ENCODE measurements around the gene LCAT.

Gene LCAT

GRCh38 chr16:67909056-67909742 is 34.7 kb downstream of the LCAT start:
- no peak for DNase-seq (ENCODE audit: low read depth)

DNA sequence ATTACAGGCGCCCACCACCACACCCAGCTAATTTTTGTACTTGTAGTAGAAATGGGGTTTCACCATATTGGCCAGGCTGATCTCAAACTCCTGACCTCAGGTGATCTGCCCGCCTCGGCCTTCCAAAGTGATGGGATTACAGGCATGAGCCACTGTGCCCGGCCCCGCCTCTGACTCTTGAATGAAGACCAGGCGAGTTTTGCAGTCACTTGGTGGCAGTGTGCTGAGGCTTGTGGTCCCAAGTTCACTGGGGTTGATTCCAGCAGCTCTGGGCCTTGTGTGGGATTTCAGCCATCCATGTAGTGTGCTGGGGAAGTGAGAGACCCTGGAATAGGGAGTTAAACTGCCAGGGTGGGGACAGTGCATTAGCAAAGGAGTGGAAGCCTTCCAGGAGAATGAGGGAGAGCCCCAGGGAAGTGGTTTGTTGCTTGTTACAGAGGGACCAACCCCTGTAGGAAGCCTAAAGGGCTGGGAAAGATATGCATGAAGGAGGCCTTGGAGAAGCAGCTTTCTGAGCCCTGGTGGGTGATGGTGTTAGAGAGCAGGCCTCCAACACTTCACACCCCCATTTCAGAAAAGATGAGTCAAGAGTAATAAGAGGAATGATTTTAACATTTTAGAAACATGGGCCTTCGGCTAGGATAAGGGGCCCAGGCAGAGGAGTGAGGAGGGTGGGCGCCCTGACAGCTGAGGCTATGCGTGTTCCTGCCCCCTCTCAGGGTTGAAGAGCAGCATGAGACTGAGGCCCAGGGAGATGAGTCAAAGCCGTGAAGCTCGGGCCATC is 36.3 kb downstream of the LCAT start:
- DNase-seq (ENCODE audit: low read depth), result no peak

DNA sequence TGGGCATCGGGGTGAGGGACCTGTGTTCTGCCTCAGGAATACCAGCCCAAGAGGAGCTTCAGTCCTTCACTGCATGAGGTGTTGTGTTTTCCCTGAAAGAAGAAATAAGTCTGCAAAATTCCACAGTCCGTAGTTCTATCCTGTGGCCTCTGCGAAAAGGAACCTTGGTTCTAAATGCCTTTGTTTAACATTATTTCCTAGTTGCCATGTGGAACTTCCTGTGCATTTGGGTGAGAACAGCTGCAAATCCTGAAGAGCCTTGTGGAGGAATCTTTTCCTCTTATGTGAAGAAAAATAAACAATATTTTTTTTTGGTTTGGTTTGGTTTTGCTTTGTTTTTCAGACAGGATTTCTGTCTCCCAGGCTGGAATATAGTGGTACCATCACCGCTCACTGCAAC is 41.1 kb downstream of the LCAT start:
- DNase-seq (ENCODE audit: low read depth), result no peak

- no peak for DNase-seq (ENCODE audit: low read depth)
Observed at GRCh38 chr16:67901734-67902133, 42.2 kb downstream of the LCAT start.

- DNase-seq (ENCODE audit: low read depth), result no peak
Observed at GRCh38 chr16:67897231-67897630, 46.7 kb downstream of the LCAT start.

DNA sequence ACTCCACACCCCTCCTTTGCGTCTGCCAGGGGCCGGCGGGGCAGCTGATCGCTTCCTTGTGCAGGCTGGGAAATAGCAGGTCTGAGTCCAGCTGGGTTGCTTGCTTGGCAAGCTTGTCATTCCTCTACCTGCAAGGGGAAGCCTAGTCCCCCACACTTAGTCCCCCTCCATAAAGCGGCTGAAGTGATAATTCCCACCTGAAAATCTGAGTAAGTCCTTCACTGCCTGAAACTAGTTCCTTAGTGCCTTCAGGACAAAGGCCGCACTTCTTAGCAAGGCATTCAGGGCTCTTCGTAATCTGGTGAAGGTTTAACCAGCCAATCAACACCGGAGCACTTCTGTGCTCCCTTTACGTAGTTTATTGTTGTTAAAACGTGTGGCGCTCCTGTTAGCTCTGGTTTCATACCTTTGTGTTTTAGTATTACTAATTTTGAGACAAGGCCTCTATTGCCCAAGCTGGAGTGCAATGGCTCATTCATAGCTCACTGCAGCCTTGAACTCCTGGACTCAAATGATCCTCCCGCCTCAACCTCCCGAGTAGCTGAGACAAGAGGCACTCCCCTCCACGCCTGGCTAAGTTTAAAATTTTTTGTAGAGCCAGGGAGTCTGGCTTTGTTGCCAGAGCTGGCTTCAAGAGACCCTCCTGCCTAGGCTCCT is 50.0 kb downstream of the LCAT start:
- DNase-seq (ENCODE audit: low read depth), result no peak

GRCh38 chr16:67892899-67893742 is 50.8 kb downstream of the LCAT start, which contains the start of gene PSKH1:
Gene PSKH1 (plus strand): TSS chr16:67893254. CDS start chr16:67908750, 15,496 bp downstream.
- peak; percentile 87 for DNase-seq (ENCODE audit: low read depth)

DNA sequence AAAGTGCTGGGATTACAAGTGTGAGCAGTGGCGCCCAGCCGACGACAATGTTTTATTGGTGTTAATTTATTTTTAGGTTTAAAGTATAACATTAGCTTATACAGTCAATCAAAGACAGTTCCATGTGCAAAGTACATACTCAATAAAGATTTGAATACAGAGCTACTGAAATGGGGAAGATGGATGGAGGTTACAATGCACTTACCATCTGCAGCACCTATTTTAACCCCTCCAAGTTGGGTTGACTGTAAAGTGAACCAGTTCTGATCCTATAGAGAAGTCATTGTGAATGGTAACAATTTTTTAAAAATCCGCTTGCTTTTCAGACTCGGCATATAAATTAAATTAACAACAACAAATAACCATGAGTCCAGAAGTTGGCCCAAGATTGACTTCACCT is 51.5 kb downstream of the LCAT start:
- no peak for DNase-seq (ENCODE audit: low read depth)
